Mesendoderm (in vitro differentiated cells): Measurements from ENCODE around the gene NAP1L2.
"Not testable (repeated sequence)": the region's sequence is repeated elsewhere in the genome, so short reads cannot be mapped to it uniquely, and the experiment has no call there.

Source experiments
- DNase-seq: peaks from one replicate; pipeline ENCODE4 v3.0.0; 2013
- H2AK5ac ChIP-seq: 2 replicates; pipeline ENCODE4 v1.6.1; 2013; ENCODE audit warnings: low read length, inconsistent platforms
- H2BK120ac ChIP-seq: 2 replicates; pipeline ENCODE4 v1.6.1; 2013; ENCODE audit warnings: low read depth, mild to moderate bottlenecking, low read length, moderate library complexity, mixed read lengths
- H2BK15ac ChIP-seq: replicated peaks from 2 replicates; pipeline ENCODE4 v1.6.1; 2013; ENCODE audit warnings: low read depth, mild to moderate bottlenecking, moderate library complexity
- H2BK5ac ChIP-seq: 2 replicates; pipeline ENCODE4 v1.6.1; 2013; ENCODE audit warnings: low read length, inconsistent platforms
- H3K18ac ChIP-seq: 2 replicates; pipeline ENCODE4 v1.6.1; 2013; ENCODE audit warnings: mild to moderate bottlenecking, low read length, mixed read lengths
- H3K23ac ChIP-seq: one replicate; pipeline ENCODE4 v1.6.1; 2013; ENCODE audit warnings: low read length
- H3K27ac ChIP-seq: 2 replicates; pipeline ENCODE4 v1.5.1; 2013; ENCODE audit warnings: low read depth, mild to moderate bottlenecking, inconsistent platforms, low read length, moderate library complexity
- H3K27me3 ChIP-seq: 2 replicates; pipeline ENCODE4 v1.6.1; 2013; ENCODE audit warnings: low read length, control low read depth, mild to moderate bottlenecking, inconsistent platforms; ENCODE audit not compliant: insufficient read depth, poor library complexity
- H3K36me3 ChIP-seq: 2 replicates; pipeline ENCODE4 v1.6.1; 2013; ENCODE audit warnings: low read length, inconsistent platforms; ENCODE audit not compliant: control insufficient read depth, insufficient read depth
- H3K4ac ChIP-seq: one replicate; pipeline ENCODE4 v1.6.1; 2013; ENCODE audit warnings: low read depth, mild to moderate bottlenecking, low read length, moderate library complexity
- H3K4me1 ChIP-seq: 2 replicates; pipeline ENCODE4 v1.6.1; 2013; ENCODE audit warnings: low read depth, low read length, inconsistent platforms; ENCODE audit not compliant: control insufficient read depth
- H3K4me2 ChIP-seq: 2 replicates; pipeline ENCODE4 v1.6.1; 2013; ENCODE audit warnings: low read length
- H3K4me3 ChIP-seq: 2 replicates; pipeline ENCODE4 v1.5.1; 2013; ENCODE audit warnings: mild to moderate bottlenecking, low read length
- H3K56ac ChIP-seq: one replicate; pipeline ENCODE4 v1.6.1; 2013; ENCODE audit warnings: low read length
- H3K79me1 ChIP-seq: 2 replicates; pipeline ENCODE4 v1.6.1; 2013; ENCODE audit warnings: low read length, inconsistent platforms
- H3K79me2 ChIP-seq: 2 replicates; pipeline ENCODE4 v1.6.1; 2013; ENCODE audit warnings: mild to moderate bottlenecking, low read length; ENCODE audit not compliant: control insufficient read depth, insufficient read depth
- H3K9ac ChIP-seq: 2 replicates; pipeline ENCODE4 v1.6.1; 2013; ENCODE audit warnings: low read length, inconsistent platforms
- H4K5ac ChIP-seq: one replicate; pipeline ENCODE4 v1.6.1; 2013; ENCODE audit warnings: low read length
- H4K8ac ChIP-seq: one replicate; pipeline ENCODE4 v1.6.1; 2013; ENCODE audit warnings: low read depth, mild to moderate bottlenecking, control low read depth, low read length, moderate library complexity
- WGBS: extraction: QIAGEN DNeasy Blood & Tissue Kit; methylation state at CpG from one replicate; pipeline ENCODE4 v1.1.7; 2013; ENCODE audit warnings: low lambda C conversion rate, missing lambda C conversion rate; ENCODE audit not compliant: insufficient coverage; ENCODE audit errors: extremely low coverage; 5-methylcytosine and 5-hydroxymethylcytosine counted together

The NAP1L2 gene

GRCh38 chrX:73213734-73214425, 771 bp downstream of the NAP1L2 start:
- peak overlapping the region; percentile 39 for H3K18ac ChIP-seq

GRCh38 chrX:73206366-73206765, 8.3 kb downstream of the NAP1L2 start:
- H4K5ac ChIP-seq = no peak overlapping the region
- no peak overlapping the region for H3K4me3 ChIP-seq
- WGBS = no CpG with 5 or more reads among the region's 2 CpGs
- no peaks in the 10 kb centered on the region for H3K4me1 ChIP-seq
- H4K8ac ChIP-seq = no peak overlapping the region
- no peaks in the 10 kb centered on the region for H3K79me1 ChIP-seq
- no peak overlapping the region for H2BK5ac ChIP-seq
- no peak overlapping the region for H3K23ac ChIP-seq
- no peak overlapping the region for H3K4me2 ChIP-seq
- no peak overlapping the region for H3K4ac ChIP-seq
- no peak for DNase-seq
- H3K27ac ChIP-seq = no peak overlapping the region
- no peaks in the 10 kb centered on the region for H3K79me2 ChIP-seq
- no peak overlapping the region for H3K18ac ChIP-seq
- no peak overlapping the region for H3K9ac ChIP-seq
- H2BK120ac ChIP-seq = no peak overlapping the region
- no peaks in the 10 kb centered on the region for H3K27me3 ChIP-seq
- no peak overlapping the region for H3K56ac ChIP-seq
- no peak overlapping the region for H2BK15ac ChIP-seq
- no peak overlapping the region for H2AK5ac ChIP-seq
- no peaks in the 10 kb centered on the region for H3K36me3 ChIP-seq

More at GRCh38 chrX:73213734-73214425, 771 bp downstream of the NAP1L2 start:
- H2AK5ac ChIP-seq = no peak overlapping the region
- H3K27me3 ChIP-seq = no peaks in the 10 kb centered on the region
- no peaks in the 10 kb centered on the region for H3K36me3 ChIP-seq
- no CpG with 5 or more reads among the region's 18 CpGs for whole genome bisulfite sequencing
- H3K4ac ChIP-seq = peak overlapping the region; percentile 36
- H2BK5ac ChIP-seq = no peak overlapping the region
- H2BK120ac ChIP-seq = no peak overlapping the region
- peak overlapping the region; percentile 4 for H3K4me2 ChIP-seq
- no peak overlapping the region for H4K5ac ChIP-seq
- peak overlapping the region; percentile 65 for H3K4me3 ChIP-seq
- peak overlapping the region; percentile 54 for H3K9ac ChIP-seq
- no peak overlapping the region for H4K8ac ChIP-seq
- DNase-seq = no peak
- H3K79me2 ChIP-seq = no peaks in the 10 kb centered on the region
- H3K56ac ChIP-seq = peak overlapping the region; percentile 84
- no peak overlapping the region for H2BK15ac ChIP-seq
- no peaks in the 10 kb centered on the region for H3K4me1 ChIP-seq
- H3K79me1 ChIP-seq = no peaks in the 10 kb centered on the region
- H3K27ac ChIP-seq = no peak overlapping the region
- H3K23ac ChIP-seq = no peak overlapping the region

- H3K56ac ChIP-seq = no peak overlapping the region
- no peaks in the 10 kb centered on the region for H3K79me2 ChIP-seq
- H3K27ac ChIP-seq = no peak overlapping the region
- no peak overlapping the region for H4K5ac ChIP-seq
- no peak overlapping the region for H3K9ac ChIP-seq
- no peak overlapping the region for H4K8ac ChIP-seq
- H3K4me2 ChIP-seq = no peak overlapping the region
- no peak overlapping the region for H2BK5ac ChIP-seq
- H3K36me3 ChIP-seq = no peaks in the 10 kb centered on the region
- no peak overlapping the region for H3K18ac ChIP-seq
- no peak overlapping the region for H3K4ac ChIP-seq
- no CpG with 5 or more reads among the region's 6 CpGs for WGBS
- H2BK120ac ChIP-seq = no peak overlapping the region
- no peak overlapping the region for H3K4me3 ChIP-seq
- peak; percentile 0 for DNase-seq
- no peak overlapping the region for H2BK15ac ChIP-seq
- H3K79me1 ChIP-seq = no peaks in the 10 kb centered on the region
- no peak overlapping the region for H3K23ac ChIP-seq
- H3K27me3 ChIP-seq = no peaks in the 10 kb centered on the region
- no peaks in the 10 kb centered on the region for H3K4me1 ChIP-seq
- H2AK5ac ChIP-seq = no peak overlapping the region
Measured at GRCh38 chrX:73182502-73183114, 32.0 kb downstream of the NAP1L2 start.

GRCh38 chrX:73168945-73169344, 45.7 kb downstream of the NAP1L2 start:
- H4K8ac ChIP-seq, DNase-seq, H3K27me3 ChIP-seq, H3K79me2 ChIP-seq, H2BK15ac ChIP-seq, H3K4ac ChIP-seq, H3K56ac ChIP-seq, H4K5ac ChIP-seq, H3K23ac ChIP-seq, H3K27ac ChIP-seq, H3K9ac ChIP-seq, H3K36me3 ChIP-seq, H3K4me1 ChIP-seq, H3K18ac ChIP-seq, H3K4me3 ChIP-seq, H2BK5ac ChIP-seq, H2BK120ac ChIP-seq, H3K4me2 ChIP-seq, H2AK5ac ChIP-seq, H3K79me1 ChIP-seq: not testable (repeated sequence)
- no CpG with 5 or more reads among the region's 1 CpG for WGBS
